ENCODE measurements around the gene NUFIP1. TPM values are rescaled to one million over a fixed set of nuclear protein-coding genes. Genes with fewer than 3 reads are reported as not detected.

Gene NUFIP1
- total and polyA plus RNA-seq, 4 experiments from 2014 or later, result 3.8 to 4.8 (median 4.4) TPM

DNA sequence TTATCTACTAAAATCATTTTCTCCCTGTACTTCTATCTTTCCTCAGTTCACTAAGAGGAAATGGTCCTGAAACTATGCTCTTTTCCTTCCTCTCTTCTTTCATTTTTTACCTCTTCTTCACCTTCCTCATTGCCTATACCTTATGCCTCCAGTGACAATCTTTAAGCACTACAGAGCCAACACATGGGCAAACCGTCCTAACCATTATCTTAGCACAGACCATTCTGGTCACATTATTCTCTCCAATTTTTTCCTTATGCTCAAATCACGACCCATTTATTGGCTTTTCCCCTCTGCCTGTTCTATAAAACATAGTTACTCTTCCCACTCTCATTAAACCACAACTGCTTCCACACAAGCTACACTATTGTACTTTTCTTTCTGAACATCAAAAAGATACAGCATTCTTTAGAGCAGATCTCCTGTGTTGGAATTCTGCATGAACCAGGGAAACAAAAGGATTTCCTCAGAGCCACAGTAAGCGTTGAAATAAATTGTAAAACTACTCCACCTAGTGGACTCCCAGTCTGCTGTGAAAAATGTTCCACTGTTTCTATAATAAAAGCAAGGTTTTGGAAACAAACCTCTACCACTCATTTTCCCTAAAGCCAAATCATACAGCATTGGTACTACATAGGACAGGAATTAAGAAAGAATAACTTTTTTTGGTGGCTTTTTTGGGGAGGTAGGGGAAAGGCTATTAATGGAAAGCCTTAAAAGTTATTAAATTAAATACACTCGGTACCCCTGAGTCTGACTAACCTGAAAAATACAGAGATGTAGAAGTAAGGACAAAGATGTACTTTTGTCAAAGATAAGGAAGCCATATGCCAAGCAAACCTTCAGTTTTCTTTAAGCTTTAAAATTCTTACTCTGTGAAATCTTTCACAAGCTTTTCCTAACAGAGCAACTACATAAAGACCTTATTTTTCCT lies 19.5 kb downstream of the NUFIP1 start:
- no peak overlapping the region for H3K27ac ChIP-seq (ENCODE audit: low read depth, low read length)
- no peak overlapping the region for H3K27ac Mint-ChIP-seq
- POLR2A ChIA-PET (ENCODE audit: partially characterized antibody), result no interaction called here
- H3K9me3 ChIP-seq (ENCODE audit: control insufficient read depth in 1 of 2, low read length in 2 of 2), result no peaks in the 10 kb centered on the region
- H3K4me3 ChIP-seq (ENCODE audit: low read length in 2 of 2), result no peak overlapping the region
- CTCF ChIA-PET (ENCODE audit: partially characterized antibody), result interaction anchor here (0.8 to 9.6 kb wide), 13 partner anchors 9 to 1068 kb away, joined by 3 to 104 read pairs (median 3); partner anchors contain the start of gene TSC22D1
- intact Hi-C loops (cut with micrococcal nuclease), result loop anchor here (1.0 kb wide), 3 partner anchors 52 to 1065 kb away; no protein-coding TSS in a partner anchor
- DNase-seq, result peak in 4 of 5 donors; percentile 13 to 28 (median 18)
- no peaks in the 10 kb centered on the region for H3K27me3 Mint-ChIP-seq
- H3K27me3 ChIP-seq (ENCODE audit: insufficient read depth, low read length), result no peaks in the 10 kb centered on the region
- H3K9me3 Mint-ChIP-seq, result no peaks in the 10 kb centered on the region
- H3K36me3 Mint-ChIP-seq, result peaks cover 14 to 20% of the 10 kb centered on the region in 2 donors
- H3K4me1 ChIP-seq (ENCODE audit: insufficient read depth, low read length), result no peaks in the 10 kb centered on the region
- H3K36me3 ChIP-seq (ENCODE audit: insufficient read depth, low read length), result no peaks in the 10 kb centered on the region
- H3K4me1 Mint-ChIP-seq, result peaks cover 0 to 1% (median under 1%) of the 10 kb centered on the region in 4 donors
- H3K4me3 Mint-ChIP-seq, result no peak overlapping the region

DNA sequence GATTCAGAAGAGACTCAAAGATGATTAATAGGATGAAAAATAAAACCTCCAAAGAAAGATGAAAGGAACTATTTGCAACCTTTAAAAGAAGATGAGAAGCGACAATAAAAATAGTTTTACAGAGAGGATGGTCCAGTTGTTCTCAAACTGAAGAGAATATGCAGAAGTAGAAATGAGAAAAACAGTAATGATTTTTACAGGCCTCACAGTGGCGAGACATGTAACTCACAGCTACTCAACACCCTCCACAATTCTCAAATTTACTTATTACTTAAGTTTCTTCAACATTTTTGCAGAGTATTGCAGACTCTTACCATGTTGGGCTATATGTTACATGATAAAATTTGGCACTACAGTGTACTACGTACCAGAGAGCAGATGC lies 20.8 kb downstream of the NUFIP1 start:
- H3K4me3 Mint-ChIP-seq, result no peak overlapping the region
- H3K9me3 ChIP-seq (ENCODE audit: control insufficient read depth in 1 of 2, low read length in 2 of 2), result no peaks in the 10 kb centered on the region
- DNase-seq, result no peak
- POLR2A ChIA-PET (ENCODE audit: partially characterized antibody), result no interaction called here
- no peak overlapping the region for H3K27ac Mint-ChIP-seq
- H3K4me1 Mint-ChIP-seq, result peaks cover 0 to 1% (median under 1%) of the 10 kb centered on the region in 4 donors
- no peaks in the 10 kb centered on the region for H3K9me3 Mint-ChIP-seq
- H3K27me3 ChIP-seq (ENCODE audit: insufficient read depth, low read length), result no peaks in the 10 kb centered on the region
- H3K4me1 ChIP-seq (ENCODE audit: insufficient read depth, low read length), result no peaks in the 10 kb centered on the region
- no peaks in the 10 kb centered on the region for H3K27me3 Mint-ChIP-seq
- intact Hi-C loops (cut with micrococcal nuclease), result no loop called here
- no peak overlapping the region for H3K27ac ChIP-seq (ENCODE audit: low read depth, low read length)
- peaks cover 4% of the 10 kb centered on the region for H3K36me3 ChIP-seq (ENCODE audit: insufficient read depth, low read length)
- peaks cover 27 to 33% of the 10 kb centered on the region in 2 donors for H3K36me3 Mint-ChIP-seq
- CTCF ChIA-PET (ENCODE audit: partially characterized antibody), result interaction anchor here (9.6 kb wide), 1 partner anchor 486 kb away, joined by 104 read pairs; no protein-coding TSS in a partner anchor
- no peak overlapping the region for H3K4me3 ChIP-seq (ENCODE audit: low read length in 2 of 2)

- H3K36me3 Mint-ChIP-seq, result peaks cover 33 to 37% of the 10 kb centered on the region in 2 donors
- peak overlapping the region in 1 of 7 donors; percentile 24 for H3K27ac Mint-ChIP-seq
- peaks cover 4% of the 10 kb centered on the region for H3K36me3 ChIP-seq (ENCODE audit: insufficient read depth, low read length)
- no peak overlapping the region for H3K4me3 ChIP-seq (ENCODE audit: low read length in 2 of 2)
- H3K9me3 Mint-ChIP-seq, result peaks cover 0 to 3% (median under 1%) of the 10 kb centered on the region in 8 donors
- ChIA-PET POLR2A (ENCODE audit: partially characterized antibody) (interaction anchor here (0.7 kb wide), 1 partner anchor 1774 kb away, joined by 3 read pairs; no protein-coding TSS in a partner anchor), CTCF (ENCODE audit: partially characterized antibody) (interaction anchor here (1.5 to 9.6 kb wide), 2 partner anchors 49 to 486 kb away, joined by 4 to 104 read pairs; no protein-coding TSS in a partner anchor)
- H3K27me3 ChIP-seq (ENCODE audit: insufficient read depth, low read length), result no peaks in the 10 kb centered on the region
- intact Hi-C loops (cut with micrococcal nuclease), result no loop called here
- no peaks in the 10 kb centered on the region for H3K9me3 ChIP-seq (ENCODE audit: control insufficient read depth in 1 of 2, low read length in 2 of 2)
- H3K27ac ChIP-seq (ENCODE audit: low read depth, low read length), result no peak overlapping the region
- no peak for DNase-seq
- H3K4me1 Mint-ChIP-seq, result peaks cover 0 to 1% (median under 1%) of the 10 kb centered on the region in 4 donors
- H3K4me3 Mint-ChIP-seq, result no peak overlapping the region
- H3K4me1 ChIP-seq (ENCODE audit: insufficient read depth, low read length), result no peaks in the 10 kb centered on the region
- no peaks in the 10 kb centered on the region for H3K27me3 Mint-ChIP-seq
Measured at GRCh38 chr13:44967704-44968433, 21.4 kb downstream of the NUFIP1 start.

DNA sequence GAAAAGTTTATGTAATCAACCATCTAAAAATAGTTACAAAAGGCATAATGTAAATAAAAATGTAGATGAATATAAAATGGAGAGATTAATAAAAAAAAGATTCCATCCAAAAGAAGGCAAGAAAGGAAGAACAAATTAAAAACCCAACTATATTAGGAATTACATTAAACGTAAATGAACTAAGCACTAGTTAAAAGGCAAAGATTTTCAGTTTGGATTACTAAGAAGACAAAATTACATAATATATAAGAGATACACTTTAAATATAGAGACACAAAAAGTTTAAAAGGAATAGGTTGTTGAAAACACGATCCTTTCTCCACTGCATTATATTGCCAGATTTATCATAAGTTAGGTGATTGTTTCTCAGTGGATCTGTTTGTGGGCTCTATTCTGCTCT lies 27.3 kb downstream of the NUFIP1 start:
- POLR2A ChIA-PET (ENCODE audit: partially characterized antibody), result no interaction called here
- CTCF ChIA-PET (ENCODE audit: partially characterized antibody), result interaction anchor here (2.0 kb wide), 1 partner anchor 8 kb away, joined by 6 read pairs; no protein-coding TSS in a partner anchor
- peaks cover 8% of the 10 kb centered on the region for H3K36me3 ChIP-seq (ENCODE audit: insufficient read depth, low read length)

DNA sequence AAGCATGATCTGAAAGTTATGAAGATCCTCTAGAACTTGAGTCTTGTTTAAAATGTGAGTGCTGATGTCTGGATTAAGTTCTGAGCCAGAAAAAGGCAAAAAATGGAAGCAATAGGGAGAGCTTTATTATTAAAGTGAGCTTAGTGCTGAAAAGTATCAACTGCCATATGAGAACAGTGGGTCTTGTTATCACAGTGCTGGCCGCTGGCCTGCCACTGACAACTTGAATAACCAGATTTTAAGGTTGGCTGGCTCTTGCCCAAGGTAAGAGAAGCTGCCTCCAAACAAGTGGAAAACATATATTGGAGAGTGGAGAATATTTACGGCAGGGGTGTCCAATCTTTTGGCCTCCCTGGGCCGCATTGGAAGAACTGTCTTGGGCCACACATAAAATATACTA lies 33.9 kb downstream of the NUFIP1 start:
- H3K27ac ChIP-seq (ENCODE audit: low read depth, low read length), result no peak overlapping the region
- no peak for DNase-seq
- intact Hi-C loops (cut with micrococcal nuclease), result no loop called here
- peaks cover 19 to 24% of the 10 kb centered on the region in 2 donors for H3K36me3 Mint-ChIP-seq
- H3K4me3 ChIP-seq (ENCODE audit: low read length in 2 of 2), result no peak overlapping the region
- no peaks in the 10 kb centered on the region for H3K4me1 ChIP-seq (ENCODE audit: insufficient read depth, low read length)
- H3K36me3 ChIP-seq (ENCODE audit: insufficient read depth, low read length), result no peaks in the 10 kb centered on the region
- POLR2A ChIA-PET (ENCODE audit: partially characterized antibody), result no interaction called here
- H3K4me3 Mint-ChIP-seq, result no peak overlapping the region
- no peaks in the 10 kb centered on the region for H3K9me3 ChIP-seq (ENCODE audit: control insufficient read depth in 1 of 2, low read length in 2 of 2)
- no peaks in the 10 kb centered on the region for H3K27me3 Mint-ChIP-seq
- no peaks in the 10 kb centered on the region for H3K9me3 Mint-ChIP-seq
- H3K27ac Mint-ChIP-seq, result no peak overlapping the region
- H3K27me3 ChIP-seq (ENCODE audit: insufficient read depth, low read length), result no peaks in the 10 kb centered on the region
- no peaks in the 10 kb centered on the region for H3K4me1 Mint-ChIP-seq
- CTCF ChIA-PET (ENCODE audit: partially characterized antibody), result interaction anchor here (1.2 to 1.5 kb wide), 2 partner anchors 14 to 37 kb away, joined by 3 to 6 read pairs; no protein-coding TSS in a partner anchor

More for the DNA sequence above, 27.3 kb downstream of the NUFIP1 start:
- no peak overlapping the region for H3K4me3 Mint-ChIP-seq
- peaks cover 2 to 15% (median 11%) of the 10 kb centered on the region in 8 donors for H3K9me3 Mint-ChIP-seq
- no peaks in the 10 kb centered on the region for H3K4me1 ChIP-seq (ENCODE audit: insufficient read depth, low read length)
- no peaks in the 10 kb centered on the region for H3K27me3 Mint-ChIP-seq
- peaks cover 53 to 60% of the 10 kb centered on the region in 2 donors for H3K36me3 Mint-ChIP-seq
- H3K4me1 Mint-ChIP-seq, result peaks cover 0 to 1% (median under 1%) of the 10 kb centered on the region in 4 donors
- no peak overlapping the region for H3K4me3 ChIP-seq (ENCODE audit: low read length in 2 of 2)
- intact Hi-C loops (cut with micrococcal nuclease), result no loop called here
- H3K27me3 ChIP-seq (ENCODE audit: insufficient read depth, low read length), result no peaks in the 10 kb centered on the region
- H3K27ac Mint-ChIP-seq, result no peak overlapping the region
- DNase-seq, result no peak
- no peak overlapping the region for H3K27ac ChIP-seq (ENCODE audit: low read depth, low read length)
- no peaks in the 10 kb centered on the region for H3K9me3 ChIP-seq (ENCODE audit: control insufficient read depth in 1 of 2, low read length in 2 of 2)

- Mint-ChIP-seq H3K27me3 (no peaks in the 10 kb centered on the region), H3K27ac (no peak overlapping the region), H3K4me3 (no peak overlapping the region)
Measured at GRCh38 chr13:44954224-44954623, 35.0 kb downstream of the NUFIP1 start.

GRCh38 chr13:44952671-44953070 lies 36.6 kb downstream of the NUFIP1 start:
- no peaks in the 10 kb centered on the region for H3K36me3 ChIP-seq (ENCODE audit: insufficient read depth, low read length)
- no peaks in the 10 kb centered on the region for H3K4me1 ChIP-seq (ENCODE audit: insufficient read depth, low read length)
- H3K4me1 Mint-ChIP-seq, result no peaks in the 10 kb centered on the region
- H3K9me3 Mint-ChIP-seq, result no peaks in the 10 kb centered on the region
- no peak overlapping the region for H3K27ac ChIP-seq (ENCODE audit: low read depth, low read length)
- intact Hi-C loops (cut with micrococcal nuclease), result no loop called here
- H3K4me3 ChIP-seq (ENCODE audit: low read length in 2 of 2), result no peak overlapping the region
- H3K4me3 Mint-ChIP-seq, result no peak overlapping the region
- no peaks in the 10 kb centered on the region for H3K27me3 Mint-ChIP-seq
- no peak for DNase-seq
- ChIA-PET CTCF (ENCODE audit: partially characterized antibody) (no interaction called here), POLR2A (ENCODE audit: partially characterized antibody) (no interaction called here)
- H3K27ac Mint-ChIP-seq, result no peak overlapping the region
- H3K36me3 Mint-ChIP-seq, result peaks cover 14 to 27% of the 10 kb centered on the region in 2 donors
- no peaks in the 10 kb centered on the region for H3K9me3 ChIP-seq (ENCODE audit: control insufficient read depth in 1 of 2, low read length in 2 of 2)
- H3K27me3 ChIP-seq (ENCODE audit: insufficient read depth, low read length), result no peaks in the 10 kb centered on the region

More at GRCh38 chr13:44954224-44954623, 35.0 kb downstream of the NUFIP1 start:
- Histone ChIP-seq H3K36me3 (ENCODE audit: insufficient read depth, low read length) (no peaks in the 10 kb centered on the region), H3K9me3 (ENCODE audit: control insufficient read depth in 1 of 2, low read length in 2 of 2) (no peaks in the 10 kb centered on the region), H3K27ac (ENCODE audit: low read depth, low read length) (no peak overlapping the region), H3K4me3 (ENCODE audit: low read length in 2 of 2) (no peak overlapping the region), H3K4me1 (ENCODE audit: insufficient read depth, low read length) (no peaks in the 10 kb centered on the region), H3K27me3 (ENCODE audit: insufficient read depth, low read length) (no peaks in the 10 kb centered on the region)
- no peaks in the 10 kb centered on the region for H3K9me3 Mint-ChIP-seq
- intact Hi-C loops (cut with micrococcal nuclease), result no loop called here
- DNase-seq, result no peak
- ChIA-PET POLR2A (ENCODE audit: partially characterized antibody) (no interaction called here), CTCF (ENCODE audit: partially characterized antibody) (interaction anchor here (0.7 to 1.5 kb wide), 3 partner anchors 15 to 471 kb away, joined by 3 to 6 read pairs (median 4); no protein-coding TSS in a partner anchor)
- peaks cover 16 to 27% of the 10 kb centered on the region in 2 donors for H3K36me3 Mint-ChIP-seq
- H3K4me1 Mint-ChIP-seq, result no peaks in the 10 kb centered on the region
